Kidney (tissue), 14 donors: ENCODE data around the gene PPP2R2C. TPM values are rescaled to one million over a fixed set of nuclear protein-coding genes. Genes with fewer than 3 reads are reported as not detected.

Source experiments
- DNase-seq, 5 donors: peaks; one replicate each; pipeline ENCODE4 v3.0.0-alpha.2; 2013 to 2020
- FAIRE-seq: peaks from 2 replicates; lab custom pipeline; 2012; peaks lifted over from hg19 to GRCh38; lab: Jason Lieb, UNC
- H3K27ac ChIP-seq, 2 donors: one replicate each; pipeline ENCODE4 v1.7.0; 2013; ENCODE audit warnings: low read depth in 2 of 2, low read length in 2 of 2, inconsistent platforms in 1 of 2
- H3K27me3 ChIP-seq: one replicate; pipeline ENCODE4 v1.7.1; 2013; ENCODE audit warnings: low read length, inconsistent platforms; ENCODE audit not compliant: control insufficient read depth, insufficient read depth
- H3K36me3 ChIP-seq, 3 donors: one replicate each; pipeline versions ENCODE4 v1.7.0 to v1.7.1; 2013; ENCODE audit warnings: low read length in 3 of 3, control low read depth in 1 of 3, inconsistent platforms in 1 of 3; ENCODE audit not compliant: insufficient read depth in 3 of 3, control insufficient read depth in 2 of 3
- H3K4me1 ChIP-seq, 3 donors: one replicate each; pipeline versions ENCODE4 v1.7.0 to v1.7.1; 2013; ENCODE audit warnings: low read length in 3 of 3, inconsistent platforms in 1 of 3, low read depth in 1 of 3; ENCODE audit not compliant: control insufficient read depth in 2 of 3, insufficient read depth in 2 of 3
- H3K4me3 ChIP-seq, 3 donors: one replicate each; pipeline versions ENCODE4 v1.7.0 to v1.8.1; 2013; ENCODE audit warnings: low read length in 3 of 3, control low read depth in 1 of 3, inconsistent platforms in 1 of 3
- H3K9ac ChIP-seq, 3 donors: one replicate each; pipeline versions ENCODE4 v1.7.0 to v1.7.1; 2013; ENCODE audit warnings: low read length in 3 of 3, control low read depth in 1 of 3, inconsistent platforms in 1 of 3
- H3K9me3 ChIP-seq, 3 donors: one replicate each; pipeline versions ENCODE4 v1.7.0 to v1.7.1; 2013; ENCODE audit warnings: low read length in 3 of 3, control low read depth in 1 of 3, inconsistent platforms in 1 of 3; ENCODE audit not compliant: control insufficient read depth in 2 of 3, insufficient read depth in 1 of 3
- intact Hi-C: fragments of 100-400 bp; cut with DNase I; formaldehyde crosslinking; loops from one replicate; pipeline ENCODE4 v1.11.1; 2022
- polyA plus RNA-seq: library from polyadenylated mRNA; stranded (reverse); fragments of 350-450 nt; fragmentation: Illumina TruSeq; extraction: RNeasy Lipid Tissue Mini Kit (QIAGEN cat#74804); gene quantifications from one replicate; pipeline ENCODE4 v1.2.3, GENCODE V29; 2014; ENCODE audit warnings: low read depth, low replicate concordance; ENCODE audit not compliant: insufficient read depth
- total RNA-seq: library from RNA; stranded (reverse); fragmentation: NEBNext Ultra II Directional; extraction: Animal tissue kit (Norgen Biotek cat#: 25700); gene quantifications from one replicate; pipeline ENCODE4 v1.2.1, GENCODE V29; 2021
- TF ChIP-seq, protein P1 (sequence below): IDR thresholded peaks from 3 replicates; pipeline ENCODE4 v1.5.1; 2012; ENCODE audit warnings: mild to moderate bottlenecking, moderate library complexity, borderline replicate concordance; ENCODE audit not compliant: insufficient read depth; ENCODE audit errors: extremely low read depth
- donor health status: control.
- donor health status: control.
- donor health status: control.
- donor health status: control.
- donor health status: control.
- donor health status: DM: yes; HTN: yes; CAD: no.
- donor health status: Normal renal cell carcinoma (clear cell type).

The PPP2R2C gene
- total and polyA plus RNA-seq, 2 donors from 2014 or later = 0.39 to 0.82 TPM

DNA sequence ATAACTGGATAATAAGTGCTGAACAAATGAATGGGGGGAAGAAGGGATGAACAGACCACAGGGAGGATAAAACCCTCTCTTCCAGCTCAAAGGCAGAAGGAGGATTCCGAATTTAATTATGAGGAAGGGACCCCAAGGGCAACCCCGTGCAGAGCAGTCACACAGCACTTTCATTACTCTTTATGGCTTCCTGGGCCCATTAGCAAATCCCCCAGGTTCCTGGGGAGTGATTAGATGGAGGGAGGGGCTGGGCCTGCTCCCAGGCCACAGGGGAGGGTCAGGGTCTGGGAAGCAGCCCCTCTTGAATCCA, 67.1 kb downstream of the PPP2R2C start:
- H3K27ac ChIP-seq = no peak overlapping the region
- no peaks in the 10 kb centered on the region for H3K36me3 ChIP-seq
- TF ChIP-seq, protein P1, sequence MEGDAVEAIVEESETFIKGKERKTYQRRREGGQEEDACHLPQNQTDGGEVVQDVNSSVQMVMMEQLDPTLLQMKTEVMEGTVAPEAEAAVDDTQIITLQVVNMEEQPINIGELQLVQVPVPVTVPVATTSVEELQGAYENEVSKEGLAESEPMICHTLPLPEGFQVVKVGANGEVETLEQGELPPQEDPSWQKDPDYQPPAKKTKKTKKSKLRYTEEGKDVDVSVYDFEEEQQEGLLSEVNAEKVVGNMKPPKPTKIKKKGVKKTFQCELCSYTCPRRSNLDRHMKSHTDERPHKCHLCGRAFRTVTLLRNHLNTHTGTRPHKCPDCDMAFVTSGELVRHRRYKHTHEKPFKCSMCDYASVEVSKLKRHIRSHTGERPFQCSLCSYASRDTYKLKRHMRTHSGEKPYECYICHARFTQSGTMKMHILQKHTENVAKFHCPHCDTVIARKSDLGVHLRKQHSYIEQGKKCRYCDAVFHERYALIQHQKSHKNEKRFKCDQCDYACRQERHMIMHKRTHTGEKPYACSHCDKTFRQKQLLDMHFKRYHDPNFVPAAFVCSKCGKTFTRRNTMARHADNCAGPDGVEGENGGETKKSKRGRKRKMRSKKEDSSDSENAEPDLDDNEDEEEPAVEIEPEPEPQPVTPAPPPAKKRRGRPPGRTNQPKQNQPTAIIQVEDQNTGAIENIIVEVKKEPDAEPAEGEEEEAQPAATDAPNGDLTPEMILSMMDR = no peak
- H3K9me3 ChIP-seq = no peaks in the 10 kb centered on the region
- FAIRE-seq (no peak), DNase-seq (peak in 1 of 5 donors; percentile 2)
- H3K9ac ChIP-seq = no peak overlapping the region
- H3K27me3 ChIP-seq = peaks cover 8% of the 10 kb centered on the region
- intact Hi-C loops = no loop called here
- no peak overlapping the region for H3K4me3 ChIP-seq
- H3K4me1 ChIP-seq = no peaks in the 10 kb centered on the region

DNA sequence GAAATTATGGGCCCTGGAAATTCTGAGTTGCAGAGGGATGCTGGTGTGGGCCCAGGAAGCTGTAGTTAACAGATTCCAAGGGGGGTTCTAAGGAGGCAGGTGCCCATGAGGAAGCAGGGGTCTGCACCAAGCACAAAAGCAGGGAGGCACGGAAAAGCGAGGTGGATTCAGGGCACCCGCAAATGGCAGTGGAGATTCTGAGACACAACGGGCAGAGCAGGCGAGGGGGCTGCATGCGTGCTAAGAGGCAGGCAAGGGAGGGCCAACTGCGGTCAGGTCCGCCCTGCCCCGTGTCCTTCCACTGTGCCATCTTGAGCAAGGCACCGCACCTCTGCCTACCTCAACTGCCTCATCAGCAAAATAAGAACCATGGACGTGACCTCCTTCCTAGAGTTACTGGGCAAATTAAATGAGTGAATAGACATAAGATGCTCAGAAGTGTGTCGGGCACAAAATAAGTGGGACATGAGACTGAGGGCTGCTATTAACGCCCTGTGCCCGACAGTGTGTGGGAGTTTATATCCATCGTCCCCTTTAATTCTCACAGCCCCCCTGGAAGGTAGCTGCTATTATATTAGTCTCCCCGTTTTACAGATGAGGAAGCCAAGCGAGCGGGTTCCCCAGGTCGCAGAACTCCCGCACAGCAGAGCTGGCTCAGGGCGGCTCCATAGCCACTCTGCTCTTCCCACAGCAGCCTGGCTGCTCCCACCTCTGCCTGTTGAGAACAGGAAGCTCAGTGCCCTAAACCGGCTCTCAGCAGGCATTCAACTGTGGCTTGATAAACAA, 67.6 kb downstream of the PPP2R2C start:
- FAIRE-seq (no peak), DNase-seq (peak in 2 of 5 donors; percentile 24 to 39)
- intact Hi-C loops = no loop called here
- Histone ChIP-seq H3K9ac (no peak overlapping the region), H3K4me3 (no peak overlapping the region), H3K9me3 (no peaks in the 10 kb centered on the region), H3K36me3 (no peaks in the 10 kb centered on the region), H3K27me3 (peaks cover 10% of the 10 kb centered on the region), H3K27ac (no peak overlapping the region), H3K4me1 (no peaks in the 10 kb centered on the region)
- TF ChIP-seq, protein P1 = no peak

DNA sequence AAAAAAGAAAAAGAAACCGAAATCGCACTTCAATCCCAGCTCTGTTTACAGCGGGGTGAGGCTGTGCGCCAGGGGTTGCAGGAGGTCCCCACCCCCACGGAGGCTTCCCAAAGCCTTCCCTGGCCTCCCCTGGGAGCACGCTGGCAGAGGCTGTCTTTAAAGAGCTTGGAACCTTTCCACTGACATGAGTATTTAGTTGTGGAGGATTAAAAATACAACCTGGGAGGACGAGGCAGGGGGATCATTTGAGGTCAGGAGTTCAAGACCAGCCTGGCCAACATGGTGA, 69.1 kb downstream of the PPP2R2C start:
- Histone ChIP-seq H3K4me1 (no peaks in the 10 kb centered on the region), H3K27me3 (peaks cover 10% of the 10 kb centered on the region), H3K9me3 (no peaks in the 10 kb centered on the region), H3K4me3 (no peak overlapping the region), H3K27ac (no peak overlapping the region), H3K36me3 (no peaks in the 10 kb centered on the region), H3K9ac (no peak overlapping the region)
- TF ChIP-seq, protein P1 = no peak
- FAIRE-seq (no peak), DNase-seq (peak in 1 of 5 donors; percentile 38)
- intact Hi-C loops = no loop called here
